ENCODE data around the gene RNU6-1.

- TF ChIP-seq CTCF (IDR thresholded peaks at IDR 0.05) (no peak), POLR2A (IDR thresholded peaks at IDR 0.05) (no peak)
Measured at GRCh38 chr15:67816668-67817067, 23.2 kb downstream of the RNU6-1 start.
